Breast epithelium (tissue), 4 donors: ENCODE results near the gene DENND1C. TPM values are rescaled to one million over a fixed set of nuclear protein-coding genes. Genes with fewer than 3 reads are reported as not detected.

ENCODE experiments used
- DNase-seq, 2 donors: peaks; one replicate each; pipeline ENCODE4 v3.0.0-alpha.2; 2019; ENCODE audit warnings: low spot score in 2 of 2
- H3K27ac ChIP-seq, 2 donors: fragments of 200-600 bp; sonication (generic) in 1 of 2; one replicate each; pipeline ENCODE4 v1.5.1; 2016 to 2019; ENCODE audit warnings: mild to moderate bottlenecking in 1 of 2
- H3K27me3 ChIP-seq, 2 donors: fragments of 200-600 bp; sonication (generic) in 1 of 2; one replicate each; pipeline versions ENCODE4 v1.5.1 to v1.6.0; 2017 to 2019; ENCODE audit warnings: control low read depth in 1 of 2, mild to moderate bottlenecking in 1 of 2
- H3K36me3 ChIP-seq: fragments of 200-600 bp; one replicate; pipeline ENCODE4 v1.5.1; 2019
- H3K4me1 ChIP-seq, 2 donors: fragments of 200-600 bp; sonication (generic); one replicate each; pipeline ENCODE4 v1.5.1; 2016 to 2019; ENCODE audit warnings: control low read depth in 1 of 2
- H3K4me3 ChIP-seq, 3 donors: fragments of 200-600 bp; sonication (generic); 1 replicate in 2 of 3; 2 replicates in 1 of 3; pipeline ENCODE4 v1.5.1; 2016 to 2019; ENCODE audit warnings: mild to moderate bottlenecking in 3 of 3, moderate library complexity in 2 of 3
- H3K9me3 ChIP-seq, 2 donors: fragments of 200-600 bp; sonication (generic) in 1 of 2; one replicate each; pipeline ENCODE4 v1.5.1; 2016 to 2019; ENCODE audit warnings: control low read depth in 1 of 2
- POLR2A ChIP-seq: fragments of 450-650 bp; IDR thresholded peaks from one replicate; pipeline ENCODE4 v1.6.1; 2016; ENCODE audit warnings: antibody characterized with exemption, mild to moderate bottlenecking, moderate library complexity
- POLR2AphosphoS5 ChIP-seq, 3 donors: sonication (generic); formaldehyde crosslinking; IDR thresholded peaks; one replicate each; pipeline ENCODE4 v1.6.1; 2017; ENCODE audit warnings: antibody characterized with exemption in 3 of 3
- intact Hi-C: fragments of 100-400 bp; cut with DNase I; formaldehyde crosslinking; loops from one replicate; pipeline ENCODE4 v1.15.1; 2023; ENCODE audit warnings: low total_unique reads
- total RNA-seq, 3 donors: library from RNA; depleted of rRNA; stranded (reverse); fragments of >200 nt; gene quantifications; one replicate each; pipeline ENCODE4 v1.1.0, GENCODE V29; 2016
- TF ChIP-seq, protein P1 (sequence below), 3 donors: fragments of 450-650 bp; IDR thresholded peaks; one replicate each; pipeline ENCODE4 v1.5.1; 2016 to 2017; ENCODE audit warnings: antibody characterized with exemption in 3 of 3, mild to moderate bottlenecking in 3 of 3, moderate library complexity in 3 of 3

DENND1C gene
- total RNA-seq, 3 donors from 2014 or later, result 1.3 to 3.2 (median 2.5) TPM

- H3K36me3 ChIP-seq, result no peaks in the 10 kb centered on the region
- H3K27me3 ChIP-seq, result peaks cover 0 to 23% of the 10 kb centered on the region in 2 donors
- H3K9me3 ChIP-seq, result no peaks in the 10 kb centered on the region
- intact Hi-C loops, result no loop called here
- H3K4me1 ChIP-seq, result peaks cover 0 to 5% of the 10 kb centered on the region in 2 donors
- no peak overlapping the region for H3K27ac ChIP-seq
- peak overlapping the region in 2 of 3 donors; percentile 42 to 56 for H3K4me3 ChIP-seq
- TF ChIP-seq, protein P1, sequence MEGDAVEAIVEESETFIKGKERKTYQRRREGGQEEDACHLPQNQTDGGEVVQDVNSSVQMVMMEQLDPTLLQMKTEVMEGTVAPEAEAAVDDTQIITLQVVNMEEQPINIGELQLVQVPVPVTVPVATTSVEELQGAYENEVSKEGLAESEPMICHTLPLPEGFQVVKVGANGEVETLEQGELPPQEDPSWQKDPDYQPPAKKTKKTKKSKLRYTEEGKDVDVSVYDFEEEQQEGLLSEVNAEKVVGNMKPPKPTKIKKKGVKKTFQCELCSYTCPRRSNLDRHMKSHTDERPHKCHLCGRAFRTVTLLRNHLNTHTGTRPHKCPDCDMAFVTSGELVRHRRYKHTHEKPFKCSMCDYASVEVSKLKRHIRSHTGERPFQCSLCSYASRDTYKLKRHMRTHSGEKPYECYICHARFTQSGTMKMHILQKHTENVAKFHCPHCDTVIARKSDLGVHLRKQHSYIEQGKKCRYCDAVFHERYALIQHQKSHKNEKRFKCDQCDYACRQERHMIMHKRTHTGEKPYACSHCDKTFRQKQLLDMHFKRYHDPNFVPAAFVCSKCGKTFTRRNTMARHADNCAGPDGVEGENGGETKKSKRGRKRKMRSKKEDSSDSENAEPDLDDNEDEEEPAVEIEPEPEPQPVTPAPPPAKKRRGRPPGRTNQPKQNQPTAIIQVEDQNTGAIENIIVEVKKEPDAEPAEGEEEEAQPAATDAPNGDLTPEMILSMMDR (IDR thresholded peaks at IDR 0.05), result no peak
- TF ChIP-seq POLR2AphosphoS5 (IDR thresholded peaks at IDR 0.05) (no peak), POLR2A (no peak)
- DNase-seq, result no peak
Observed at GRCh38 chr19:6475321-6476108, 6.1 kb downstream of the DENND1C start.

- Histone ChIP-seq H3K9me3 (no peaks in the 10 kb centered on the region), H3K36me3 (no peaks in the 10 kb centered on the region), H3K4me3 (no peak overlapping the region), H3K27ac (no peak overlapping the region), H3K4me1 (peaks cover 0 to 5% of the 10 kb centered on the region in 2 donors), H3K27me3 (peaks cover 0 to 23% of the 10 kb centered on the region in 2 donors)
- TF ChIP-seq, protein P1 (IDR thresholded peaks at IDR 0.05), result no peak
- TF ChIP-seq POLR2AphosphoS5 (IDR thresholded peaks at IDR 0.05) (no peak), POLR2A (no peak)
- DNase-seq, result no peak
- intact Hi-C loops, result no loop called here
Observed at GRCh38 chr19:6473647-6474046, 7.9 kb downstream of the DENND1C start.

DNA sequence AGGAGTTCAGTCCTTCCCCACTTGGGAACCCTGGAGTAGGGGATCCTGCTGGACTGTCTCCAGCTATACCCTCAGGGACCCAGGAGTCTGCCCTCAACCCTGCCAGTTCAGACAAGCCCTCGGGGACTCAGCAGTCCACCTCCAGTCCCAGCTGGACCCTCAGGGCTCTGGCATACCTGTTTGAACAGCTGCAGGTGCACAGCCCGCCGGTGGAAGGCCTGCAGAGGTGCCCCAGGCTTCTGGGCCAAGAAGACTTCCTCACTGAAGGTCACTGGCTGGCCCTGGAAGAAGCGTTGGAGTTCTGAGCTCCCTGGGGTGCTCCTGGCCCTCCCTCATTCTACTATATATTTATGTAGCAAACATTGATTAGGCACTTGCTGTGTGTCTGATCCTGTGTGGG lies 8.9 kb downstream of the DENND1C start:
- TF ChIP-seq POLR2AphosphoS5 (IDR thresholded peaks at IDR 0.05) (no peak), POLR2A (no peak)
- TF ChIP-seq, protein P1 (IDR thresholded peaks at IDR 0.05), result no peak
- Histone ChIP-seq H3K4me1 (peaks cover 0 to 5% of the 10 kb centered on the region in 2 donors), H3K9me3 (no peaks in the 10 kb centered on the region), H3K4me3 (no peak overlapping the region), H3K36me3 (no peaks in the 10 kb centered on the region), H3K27ac (no peak overlapping the region), H3K27me3 (peaks cover 0 to 23% of the 10 kb centered on the region in 2 donors)
- no peak for DNase-seq
- intact Hi-C loops, result no loop called here

- Histone ChIP-seq H3K36me3 (no peaks in the 10 kb centered on the region), H3K4me1 (peaks cover 0 to 5% of the 10 kb centered on the region in 2 donors), H3K27me3 (peaks cover 0 to 14% of the 10 kb centered on the region in 2 donors), H3K9me3 (no peaks in the 10 kb centered on the region), H3K27ac (no peak overlapping the region), H3K4me3 (no peak overlapping the region)
- intact Hi-C loops, result no loop called here
- TF ChIP-seq POLR2AphosphoS5 (IDR thresholded peaks at IDR 0.05), result no peak
- TF ChIP-seq, protein P1 (IDR thresholded peaks at IDR 0.05), result no peak
- DNase-seq, result no peak
Observed at GRCh38 chr19:6471076-6471475, 10.5 kb downstream of the DENND1C start.

- no peaks in the 10 kb centered on the region for H3K36me3 ChIP-seq
- intact Hi-C loops, result no loop called here
- H3K4me1 ChIP-seq, result no peaks in the 10 kb centered on the region
- no peaks in the 10 kb centered on the region for H3K9me3 ChIP-seq
- no peak for DNase-seq
- H3K4me3 ChIP-seq, result no peak overlapping the region
- TF ChIP-seq, protein P1 (IDR thresholded peaks at IDR 0.05), result no peak
- no peak for TF ChIP-seq POLR2A
- no peak for TF ChIP-seq POLR2AphosphoS5 (IDR thresholded peaks at IDR 0.05)
- no peak overlapping the region for H3K27ac ChIP-seq
- H3K27me3 ChIP-seq, result peaks cover 0 to 5% of the 10 kb centered on the region in 2 donors
Observed at GRCh38 chr19:6470173-6470572, 11.4 kb downstream of the DENND1C start.
